ENCODE measurements around the gene ZNF777.
"Not testable (repeated sequence)": the region's sequence is repeated elsewhere in the genome, so short reads cannot be mapped to it uniquely, and the experiment has no call there.

Gene ZNF777

DNA sequence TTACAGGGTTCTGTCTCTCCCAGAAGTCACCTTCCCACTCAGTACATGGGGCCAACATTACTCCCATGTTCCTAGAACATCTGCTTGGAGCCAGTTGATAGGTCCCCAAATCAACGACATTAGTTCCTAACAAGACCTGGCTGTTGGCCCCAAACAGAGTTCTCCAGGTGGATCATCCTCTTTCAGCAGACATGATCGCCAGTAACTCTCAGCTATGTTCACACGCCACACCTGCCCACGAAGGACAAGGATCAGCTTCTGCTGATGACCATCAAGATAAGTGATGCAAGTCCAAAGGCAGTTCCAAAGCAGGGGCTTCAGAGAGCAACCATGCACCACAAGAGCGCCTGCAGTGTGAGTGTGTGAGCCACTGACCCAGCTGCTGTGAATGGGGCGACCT lies 11.0 kb downstream of the ZNF777 start:
- no peak for DNase-seq

DNA sequence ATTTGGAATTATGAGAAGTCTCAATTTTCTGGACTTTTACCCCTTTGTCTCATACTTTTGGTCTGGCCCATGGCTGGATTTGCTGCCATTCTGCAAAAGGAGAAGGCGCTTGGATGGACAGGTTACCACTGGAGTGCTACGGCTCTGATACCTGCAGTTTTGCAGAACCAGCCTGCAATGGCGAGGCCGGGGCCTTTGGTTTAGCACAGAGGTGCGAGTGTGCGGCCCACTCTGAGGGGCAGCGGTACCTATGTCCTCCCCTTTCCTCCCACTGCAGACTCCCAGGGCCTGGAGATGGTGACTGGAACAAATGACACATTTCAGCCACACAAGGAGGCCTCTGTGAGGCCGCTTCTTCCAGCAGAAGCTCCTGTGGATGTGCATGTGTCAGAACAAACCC lies 11.9 kb downstream of the ZNF777 start:
- DNase-seq: no peak

DNA sequence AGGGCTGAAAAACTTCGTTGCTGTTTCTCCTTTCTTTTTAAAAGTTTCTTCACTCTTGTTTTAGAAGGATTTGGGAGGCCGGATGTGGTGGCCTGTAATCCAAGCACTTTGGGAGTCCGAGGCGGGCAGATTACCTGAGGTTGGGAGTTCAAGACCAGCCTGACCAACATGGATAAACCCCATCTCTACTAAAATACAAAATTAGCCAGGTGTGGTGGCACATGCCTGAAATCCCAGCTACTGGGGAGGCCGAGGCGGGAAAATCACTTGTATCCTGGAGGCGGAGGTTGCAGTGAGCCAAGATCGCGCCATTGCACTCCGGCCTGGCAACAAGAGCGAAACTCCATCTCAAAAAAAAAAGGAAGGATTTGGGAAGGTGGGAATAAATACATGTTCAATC lies 14.8 kb downstream of the ZNF777 start:
- not testable (repeated sequence) for DNase-seq

DNA sequence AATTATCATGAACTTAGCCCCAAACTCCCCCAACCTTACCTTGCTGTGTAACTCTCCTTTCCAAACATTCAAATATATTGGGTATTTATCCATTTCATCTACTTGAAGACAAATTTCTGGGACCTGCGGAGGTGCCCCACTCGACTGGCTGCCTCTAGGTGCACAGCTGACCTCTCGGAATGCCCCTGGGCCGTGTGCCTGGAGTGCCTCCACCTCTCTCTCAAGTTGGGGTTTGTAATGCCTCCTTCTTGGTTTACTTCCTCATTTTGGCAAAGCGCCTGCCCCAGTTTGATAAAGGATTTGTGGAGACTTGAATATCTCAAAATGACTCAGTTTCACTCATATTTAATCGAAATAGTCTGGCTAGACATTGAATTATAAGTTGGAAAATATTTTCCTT lies 16.6 kb downstream of the ZNF777 start:
- no peak for DNase-seq

DNA sequence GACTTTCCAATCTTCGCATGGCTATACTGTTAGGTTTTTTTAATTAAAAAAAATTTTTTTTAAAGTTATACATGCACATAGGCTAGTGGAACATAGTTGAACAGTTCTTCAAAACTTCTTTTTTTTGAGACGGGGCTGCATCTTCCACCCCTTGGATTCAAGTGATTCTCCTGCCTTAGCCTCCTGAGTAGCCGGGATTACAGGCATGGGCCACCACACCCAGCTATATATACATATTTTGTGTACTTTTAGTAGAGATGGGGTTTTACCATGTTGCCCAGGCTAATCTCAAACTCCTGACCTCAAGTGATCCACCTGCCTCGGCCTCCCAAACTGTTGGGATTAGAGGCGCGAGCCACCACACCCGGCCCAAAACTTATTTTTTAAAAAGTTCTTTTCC lies 17.3 kb downstream of the ZNF777 start:
- no peak for DNase-seq

DNA sequence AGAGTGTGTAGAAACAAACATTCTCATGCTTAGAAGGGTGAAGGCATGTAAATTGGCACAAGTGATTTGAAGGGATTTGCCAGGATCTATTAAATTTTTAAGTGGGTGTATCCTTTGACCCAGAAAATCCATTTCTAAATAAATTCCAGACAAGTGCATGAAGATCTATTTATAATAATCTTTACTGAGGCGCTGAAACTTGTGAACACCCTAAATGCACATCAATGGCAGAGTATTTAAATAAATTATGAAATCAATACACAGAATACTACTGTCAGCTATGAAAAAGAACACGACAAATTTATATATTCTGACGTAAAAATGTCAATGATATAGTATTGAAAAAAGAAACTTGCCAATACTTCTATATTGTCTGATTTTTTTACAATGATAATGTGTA lies 17.9 kb downstream of the ZNF777 start:
- no peak for DNase-seq

DNA sequence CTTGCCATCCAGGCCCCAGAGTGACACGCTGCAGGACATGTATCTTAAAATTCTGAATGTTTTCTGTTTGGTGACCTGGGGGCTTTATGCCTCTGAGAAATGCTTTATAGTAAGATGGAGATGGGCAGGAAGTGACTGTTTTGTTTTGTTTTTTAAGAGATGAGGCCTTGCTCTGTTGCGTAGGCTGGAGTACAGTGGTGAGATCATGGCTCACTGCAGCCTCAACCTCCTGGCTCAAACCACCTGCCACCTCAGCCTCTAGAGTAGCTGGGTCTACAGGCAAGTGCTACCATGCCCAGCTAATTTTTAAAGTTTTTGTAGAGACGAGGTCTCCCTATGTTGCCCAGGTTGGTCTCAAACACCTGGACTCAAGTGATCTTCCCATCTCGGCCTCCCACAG lies 20.6 kb downstream of the ZNF777 start:
- no peak for DNase-seq

DNA sequence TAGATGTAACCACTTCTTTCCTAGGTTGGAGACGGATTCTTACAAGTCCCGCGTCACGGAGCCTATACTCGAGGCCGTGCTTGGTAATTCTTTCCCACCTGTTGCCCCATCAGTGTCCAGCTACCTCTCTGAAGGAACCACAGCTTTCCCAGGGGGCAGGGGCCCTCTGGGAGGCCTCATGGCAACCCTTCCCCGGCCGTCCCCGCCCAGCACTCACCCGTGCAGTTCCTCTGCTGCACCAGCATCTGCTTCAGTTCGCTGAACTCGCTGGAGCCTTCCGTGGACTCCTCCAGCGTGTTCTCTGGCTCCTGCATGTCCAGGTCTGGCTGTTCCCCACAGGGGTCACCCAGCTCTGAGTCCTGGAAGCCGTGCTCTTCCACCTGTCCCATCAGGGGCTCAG lies 24.5 kb downstream of the ZNF777 start:
- DNase-seq: no peak

DNA sequence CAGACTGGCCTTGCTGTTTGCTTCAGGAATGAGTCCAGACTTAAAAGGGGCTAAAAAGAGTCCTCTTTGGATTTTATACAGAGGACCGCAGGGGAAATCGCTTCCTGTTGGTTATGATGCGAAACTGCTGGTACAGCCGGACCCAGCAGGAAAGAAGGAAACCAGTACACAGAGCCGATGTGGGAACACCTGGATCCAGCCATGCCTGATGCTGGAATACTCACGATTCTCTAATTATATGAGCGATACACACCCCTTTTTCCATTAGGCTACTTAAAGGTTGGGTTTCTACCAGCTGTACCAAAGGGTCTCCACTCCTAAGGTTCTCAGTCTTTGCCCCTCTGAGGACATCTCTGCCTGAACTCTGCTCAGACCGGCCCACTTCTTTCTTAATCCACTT lies 27.7 kb downstream of the ZNF777 start:
- no peak for DNase-seq

DNA sequence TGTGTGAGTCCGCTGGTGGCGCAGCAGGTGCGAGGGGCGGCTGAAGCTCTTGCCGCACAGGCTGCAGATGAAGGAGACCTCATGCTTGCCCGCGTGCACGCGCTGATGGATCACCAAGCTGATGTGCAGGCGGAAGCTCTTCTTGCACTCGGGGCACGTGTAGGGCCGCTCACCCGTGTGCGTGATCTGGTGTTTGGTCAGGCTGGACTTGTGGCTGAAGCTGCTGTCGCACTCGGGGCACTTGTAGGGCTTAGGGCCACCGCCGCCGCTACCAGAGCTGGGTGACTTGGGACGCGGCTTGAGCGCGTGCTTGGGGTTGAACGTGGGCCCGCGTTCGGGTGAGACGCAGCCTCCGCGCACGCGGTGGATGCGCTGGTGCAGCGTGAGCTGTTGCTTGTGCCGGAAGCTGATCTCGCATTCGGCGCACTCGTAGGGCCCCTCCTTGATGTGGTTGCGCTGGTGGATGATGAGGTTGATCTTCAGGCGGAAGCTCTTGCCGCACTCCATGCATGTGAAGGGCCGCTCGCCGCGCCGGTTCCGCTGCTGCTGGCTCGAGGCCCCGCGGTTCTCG lies 28.7 kb downstream of the ZNF777 start:
- DNase-seq: no peak

DNA sequence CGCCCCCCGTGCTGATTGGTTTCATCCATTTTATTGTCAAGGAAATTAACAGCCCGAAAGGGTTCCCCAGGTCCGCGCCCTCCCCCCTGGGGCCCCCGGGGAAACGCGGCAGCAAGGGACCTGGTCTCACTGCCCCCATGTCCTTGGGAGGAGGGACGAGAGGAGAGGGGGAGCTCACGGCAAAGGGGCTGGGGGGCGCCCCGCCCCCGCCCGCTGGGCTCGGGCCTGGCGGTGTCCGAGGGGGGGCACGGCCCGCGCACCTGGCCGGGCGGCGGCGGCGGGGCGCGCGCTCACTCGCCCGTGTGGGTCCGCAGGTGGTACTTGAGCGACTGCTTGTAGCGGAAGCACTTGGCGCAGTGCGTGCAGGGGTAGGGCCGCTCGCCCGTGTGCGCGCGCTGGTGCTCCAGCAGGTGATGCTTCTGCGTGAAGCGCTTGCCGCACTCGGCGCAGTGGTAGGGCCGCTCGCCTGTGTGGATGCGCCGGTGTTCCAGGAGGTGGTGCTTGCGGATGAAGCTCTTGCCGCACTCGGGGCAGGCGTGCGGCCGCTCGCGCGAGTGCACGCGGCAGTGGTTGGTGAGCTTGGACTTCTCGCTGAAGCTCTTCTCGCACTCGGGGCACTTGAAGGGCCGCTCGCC lies 29.3 kb downstream of the ZNF777 start:
- DNase-seq: no peak

DNA sequence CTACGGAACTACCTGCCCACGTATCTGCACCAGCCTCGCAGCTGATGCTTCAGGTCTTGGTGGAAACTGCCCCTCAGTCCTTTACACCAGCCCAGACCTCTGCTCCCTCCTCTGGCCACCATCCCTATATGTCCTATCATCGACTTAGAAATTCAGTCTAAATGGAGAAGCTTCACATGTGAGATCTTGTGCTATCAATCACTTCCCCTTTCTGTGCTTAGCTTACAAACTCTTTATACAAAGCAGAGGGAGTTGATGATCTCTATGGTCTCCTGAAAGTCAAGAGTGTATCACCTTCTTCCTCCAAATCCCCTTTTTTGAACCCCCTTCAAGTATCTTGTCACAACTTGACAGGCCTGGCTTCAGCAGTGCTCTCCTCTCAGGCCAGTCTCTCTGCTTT lies 30.7 kb downstream of the ZNF777 start:
- no peak for DNase-seq

DNA sequence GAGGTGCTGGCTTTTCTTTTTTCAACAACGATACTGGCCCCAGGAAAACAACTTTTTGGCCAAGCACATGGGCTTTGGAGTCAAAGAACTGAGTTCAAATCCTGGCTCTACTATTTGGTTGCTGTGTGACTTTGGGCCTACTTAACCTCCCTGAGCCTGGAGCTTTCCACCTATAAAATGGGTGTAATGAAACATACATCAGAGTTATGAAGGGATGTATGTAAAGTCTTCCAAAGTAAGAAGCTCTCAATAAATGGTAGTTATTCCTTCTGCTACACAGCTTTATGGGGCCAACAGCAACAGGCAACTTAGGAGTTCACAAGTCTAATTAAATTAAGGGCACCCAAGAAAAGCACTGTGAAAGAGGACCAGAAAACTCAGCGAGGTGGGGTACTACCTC lies 33.0 kb downstream of the ZNF777 start:
- no peak for DNase-seq

DNA sequence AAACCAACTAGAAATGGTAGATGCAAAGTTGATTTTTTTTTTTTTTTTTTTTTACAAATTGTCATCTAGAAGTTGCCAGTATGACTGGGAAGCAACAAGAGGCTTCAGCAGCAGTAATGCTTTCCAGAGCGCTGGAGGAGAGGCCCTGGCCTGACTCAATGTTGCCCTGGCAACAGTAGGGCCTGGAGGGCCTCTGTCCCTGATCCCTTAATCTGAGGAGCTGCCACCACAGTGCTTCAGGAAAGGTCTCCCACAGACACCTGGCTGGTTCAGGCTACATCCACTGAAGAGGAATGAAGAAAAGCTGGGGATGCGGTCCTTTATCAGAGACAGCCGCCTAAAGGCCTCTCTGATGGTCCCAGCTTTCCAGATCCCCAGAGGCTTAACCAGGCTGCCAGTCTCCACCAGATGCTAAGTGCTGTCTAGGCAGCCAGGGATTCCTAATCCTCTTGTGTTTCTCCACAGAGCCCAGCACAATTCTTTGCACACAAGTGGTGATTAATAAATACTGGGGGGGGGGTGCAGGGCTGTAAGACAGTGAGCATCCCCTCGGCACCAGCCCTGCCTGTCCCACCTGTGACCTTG lies 33.7 kb downstream of the ZNF777 start:
- DNase-seq: no peak

DNA sequence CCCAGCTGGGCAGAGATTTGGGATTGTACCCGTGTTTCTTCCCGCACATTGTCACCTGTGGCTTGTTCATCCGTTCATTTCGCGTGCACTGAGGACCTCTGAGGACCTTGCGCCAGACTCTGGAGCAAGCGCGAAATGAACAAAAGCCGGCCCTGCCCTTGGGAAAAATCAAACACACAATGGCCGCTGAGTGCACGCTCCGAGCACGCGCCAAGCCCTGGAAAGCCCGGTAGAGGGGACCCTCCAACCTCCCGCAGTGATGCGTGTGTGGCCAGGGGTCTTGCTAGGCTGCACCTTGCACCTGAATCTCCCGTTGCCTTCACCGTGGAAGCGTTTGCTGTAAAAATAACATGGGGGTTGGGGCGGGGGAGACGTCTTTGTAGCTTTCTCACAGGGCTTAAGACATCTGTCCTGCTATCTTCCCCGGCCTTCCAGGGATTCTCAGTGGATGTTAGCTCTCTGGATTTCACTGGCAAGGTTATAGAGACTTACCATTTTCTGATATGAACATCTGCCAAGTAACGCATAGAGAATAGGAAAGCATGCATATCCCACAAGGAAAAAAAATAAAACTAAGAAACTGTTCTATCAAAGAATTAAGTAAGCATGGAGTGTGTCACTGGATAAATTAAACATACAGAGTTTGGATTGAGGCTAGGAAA lies 37.3 kb downstream of the ZNF777 start:
- DNase-seq: no peak

DNA sequence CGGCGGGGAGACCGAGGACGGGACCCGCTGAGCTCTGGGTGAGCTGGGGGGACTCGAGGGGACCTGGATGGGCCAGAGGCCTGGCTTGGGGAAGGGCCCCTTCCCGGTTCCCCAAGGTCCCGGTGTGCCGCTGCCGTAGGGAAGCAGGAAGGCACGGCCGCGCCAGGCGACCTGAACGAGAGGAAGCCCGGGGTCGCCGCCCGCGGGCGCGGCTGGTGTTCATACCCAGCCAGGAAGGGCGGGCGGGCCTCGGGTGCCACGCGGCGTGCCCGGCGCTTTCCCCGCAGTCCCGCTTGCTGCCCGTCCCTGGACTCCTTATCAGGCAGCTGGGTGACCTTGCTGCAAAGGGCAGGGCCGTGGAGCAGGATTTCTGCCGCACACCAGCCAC lies 38.0 kb downstream of the ZNF777 start:
- DNase-seq: no peak

DNA sequence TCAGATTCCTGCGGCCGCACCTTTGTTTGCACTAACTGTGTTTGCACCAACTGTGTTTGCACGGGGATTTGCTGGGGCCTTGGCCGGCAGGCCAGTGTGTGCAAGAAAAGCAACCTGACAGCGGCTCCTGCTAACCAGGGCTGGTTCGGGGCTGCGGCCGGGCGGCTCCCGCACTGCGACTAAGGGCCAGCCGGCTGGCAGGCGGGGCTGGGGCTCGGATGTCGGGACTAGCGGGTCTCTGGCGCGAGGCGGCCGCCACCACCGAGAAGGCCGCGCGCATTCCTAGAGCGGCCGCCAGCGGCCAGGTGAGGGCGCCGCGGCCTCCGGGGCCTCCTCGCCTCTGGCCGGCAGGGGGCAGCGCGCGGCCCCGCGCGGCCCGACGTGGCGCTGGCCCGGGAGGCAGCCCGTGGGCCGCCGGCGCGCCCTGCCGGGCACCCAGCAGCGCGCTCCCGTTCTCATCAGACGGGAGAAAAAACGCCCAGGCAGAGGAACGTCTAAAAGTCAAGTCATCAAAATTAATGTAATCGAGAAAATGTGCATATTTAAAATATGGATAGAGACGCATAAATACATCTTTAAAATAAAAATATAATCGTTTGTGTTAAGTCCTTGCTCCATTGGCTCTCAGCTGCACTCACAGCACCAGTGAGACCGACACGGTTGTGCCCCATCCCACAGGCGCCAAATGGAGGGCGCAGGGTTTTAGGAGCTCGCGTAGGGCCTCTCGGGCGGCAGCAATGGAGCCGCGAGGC lies 38.5 kb downstream of the ZNF777 start:
- peak; percentile 72 for DNase-seq

DNA sequence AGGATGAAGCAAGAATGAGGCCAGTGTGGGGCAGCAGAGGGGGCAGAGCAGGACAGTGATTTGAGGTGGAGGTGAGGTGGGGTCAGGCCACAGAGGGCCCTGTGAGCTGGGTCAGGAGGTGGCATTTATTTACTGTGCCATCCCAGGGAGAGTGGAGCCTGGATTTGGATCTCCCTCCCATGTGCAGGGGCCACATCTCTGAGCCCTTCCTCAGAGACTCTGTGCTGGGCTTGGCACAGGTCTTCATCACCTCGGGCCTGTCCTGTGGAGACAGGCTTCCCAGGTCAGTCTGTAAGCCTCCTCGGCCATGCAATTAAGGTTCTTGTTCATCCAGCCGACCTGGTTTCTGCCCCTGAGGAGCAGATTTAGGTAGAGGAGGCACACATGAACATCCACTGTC lies 40.9 kb downstream of the ZNF777 start:
- DNase-seq: no peak

DNA sequence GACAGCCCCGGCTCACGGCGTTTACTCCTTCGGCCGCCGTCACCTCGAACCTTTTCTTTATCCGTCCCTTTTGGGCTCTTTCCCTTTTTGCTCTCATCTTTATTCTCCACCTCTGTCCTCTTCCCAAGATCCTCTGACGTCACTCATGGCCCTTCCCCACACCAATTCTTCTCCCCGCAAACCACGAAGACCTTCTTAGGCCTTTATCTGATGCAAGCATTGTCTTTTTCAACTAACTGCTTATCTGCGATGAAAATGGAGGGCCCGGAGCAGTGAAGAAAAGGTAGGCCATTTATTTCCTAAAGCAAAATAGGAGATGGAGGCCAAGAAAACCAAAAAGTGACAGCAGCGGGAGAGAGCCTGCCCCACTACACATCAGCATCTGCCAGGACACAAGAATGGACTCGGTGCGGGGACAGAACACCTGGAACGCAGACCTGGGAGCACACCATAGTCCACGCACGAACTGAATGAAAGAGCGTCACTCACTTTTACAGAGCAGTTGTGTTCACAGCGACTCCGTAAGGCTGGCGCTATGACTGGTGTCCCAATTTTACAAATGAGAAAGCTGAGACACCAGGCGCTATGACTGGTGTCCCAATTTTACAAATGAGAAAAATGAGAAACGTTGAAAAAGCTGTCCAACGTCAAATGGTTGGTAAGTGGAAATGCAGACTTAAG lies 45.3 kb downstream of the ZNF777 start:
- DNase-seq: no peak

DNA sequence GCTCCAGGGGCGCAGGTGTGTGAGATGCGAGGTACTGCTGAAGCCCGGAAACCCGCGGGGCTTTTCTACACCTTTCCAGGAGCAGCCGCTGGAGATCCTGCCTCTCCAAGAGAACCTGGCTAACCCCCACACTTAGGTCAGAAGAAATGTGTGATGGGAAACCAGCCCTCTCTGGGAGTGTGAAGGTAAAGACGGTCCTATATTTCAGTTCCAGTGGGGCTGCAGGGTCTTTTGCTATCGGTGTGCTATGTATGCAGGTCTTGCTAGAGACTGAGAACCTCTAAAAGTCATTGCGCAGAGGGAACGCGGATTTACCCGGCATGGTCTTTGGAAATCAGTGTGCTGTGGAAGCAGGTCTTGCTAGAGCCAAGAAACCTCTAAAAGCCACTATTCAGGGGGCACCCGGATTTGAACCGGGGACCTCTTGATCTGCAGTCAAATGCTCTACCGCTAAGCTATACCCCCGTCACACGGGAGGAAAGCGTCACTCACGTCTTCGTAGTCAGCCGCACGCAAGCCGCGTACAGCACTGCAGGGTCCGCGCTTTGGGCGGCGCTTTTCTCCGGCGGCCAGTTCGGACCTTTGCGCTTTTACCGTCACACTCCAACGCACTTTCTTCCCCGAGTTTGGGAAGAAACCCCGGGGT lies 46.0 kb downstream of the ZNF777 start:
- DNase-seq: no peak

DNA sequence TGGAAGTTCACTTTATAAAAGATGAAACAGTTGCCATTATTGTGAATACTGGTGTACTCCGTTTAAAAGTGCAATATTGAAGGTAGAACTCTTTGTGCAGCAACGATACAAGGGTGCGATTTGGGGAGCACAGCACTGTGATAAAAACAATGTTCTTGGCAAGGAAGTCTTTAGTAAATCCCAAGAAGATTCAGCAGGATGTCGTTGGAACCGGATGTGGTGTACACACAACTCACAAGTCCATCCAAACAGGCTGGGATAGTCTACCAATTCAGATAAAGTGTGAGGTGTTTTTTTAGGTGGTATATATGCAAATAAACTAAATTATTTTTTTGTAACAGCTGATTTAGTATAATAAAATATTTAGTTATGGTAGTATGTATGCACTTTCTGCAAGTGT lies 46.7 kb downstream of the ZNF777 start:
- DNase-seq: no peak

DNA sequence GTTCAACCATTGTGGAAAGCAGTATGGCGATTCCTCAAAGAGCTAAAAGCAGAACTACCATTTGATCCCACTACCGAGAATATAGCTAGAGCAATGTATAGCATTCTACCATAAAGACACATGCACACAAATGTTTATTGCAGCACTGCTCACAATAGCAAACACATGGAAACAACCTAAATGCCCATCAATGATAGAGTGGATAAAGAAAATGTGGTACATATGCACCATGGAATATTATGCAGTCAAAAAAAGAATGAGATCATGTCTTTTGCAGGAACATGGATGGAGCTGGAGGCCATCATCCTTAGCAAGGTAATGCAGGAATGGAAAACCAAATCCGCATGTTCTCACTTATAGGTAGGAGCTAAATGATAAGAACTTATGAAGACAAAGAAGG lies 47.8 kb downstream of the ZNF777 start:
- DNase-seq: not testable (repeated sequence)

DNA sequence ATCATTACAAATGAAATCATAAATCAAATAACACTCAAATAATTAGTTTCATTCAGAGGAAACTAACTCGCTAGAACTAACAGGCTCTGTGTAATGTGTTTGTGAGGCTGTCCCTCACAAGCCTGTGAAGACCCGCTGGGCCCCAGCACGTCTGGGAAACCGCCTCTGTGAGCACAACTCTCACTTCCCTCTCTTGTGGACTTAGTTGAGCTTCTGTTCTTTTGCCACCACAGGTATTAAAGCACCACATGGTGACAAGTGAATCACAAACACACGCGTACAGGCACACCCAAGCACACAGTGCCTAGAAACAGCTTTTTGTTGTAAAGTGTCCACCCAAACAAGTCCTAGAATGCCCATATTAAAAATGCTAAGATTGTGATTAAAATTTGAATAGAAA lies 51.0 kb downstream of the ZNF777 start:
- no peak for DNase-seq

Data from NCI-H526 treated with DMSO at 0.1 percent for 48 hours (cell line).